ENCODE results near the gene MRPL9. TPM values are rescaled to one million over a fixed set of nuclear protein-coding genes. Genes with fewer than 3 reads are reported as not detected.
A peak's percentile ranks its signal among the peaks of the same experiment; 100 is the strongest.
"Not testable (repeated sequence)": the region's sequence is repeated elsewhere in the genome, so short reads cannot be mapped to it uniquely, and the experiment has no call there.

Gene MRPL9
- total RNA-seq, 1 donor from 2014 or later = 44.4 TPM

DNA sequence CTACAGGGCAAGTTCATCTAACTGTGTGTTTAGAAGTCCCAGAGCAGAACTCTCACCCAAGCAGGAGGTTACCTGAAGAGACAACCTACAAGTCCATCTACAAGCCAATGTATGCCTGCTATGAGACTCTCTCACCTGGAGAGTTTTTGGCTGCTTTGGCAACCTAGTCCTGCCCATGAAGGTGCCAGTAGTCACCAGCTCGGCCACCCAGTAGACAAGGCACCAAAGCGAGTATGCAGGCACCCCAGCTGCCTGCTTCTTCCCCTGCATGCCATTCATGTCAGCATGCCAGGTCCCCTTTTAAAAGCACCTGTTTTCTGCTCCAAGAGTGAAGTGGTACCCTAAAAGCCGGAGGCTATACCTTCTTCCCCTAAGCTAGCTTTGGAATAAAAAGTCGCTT, 21.8 kb downstream of the MRPL9 start:
- no peak for ATAC-seq
- intact Hi-C loops (cut with DNase I) = no loop called here

DNA sequence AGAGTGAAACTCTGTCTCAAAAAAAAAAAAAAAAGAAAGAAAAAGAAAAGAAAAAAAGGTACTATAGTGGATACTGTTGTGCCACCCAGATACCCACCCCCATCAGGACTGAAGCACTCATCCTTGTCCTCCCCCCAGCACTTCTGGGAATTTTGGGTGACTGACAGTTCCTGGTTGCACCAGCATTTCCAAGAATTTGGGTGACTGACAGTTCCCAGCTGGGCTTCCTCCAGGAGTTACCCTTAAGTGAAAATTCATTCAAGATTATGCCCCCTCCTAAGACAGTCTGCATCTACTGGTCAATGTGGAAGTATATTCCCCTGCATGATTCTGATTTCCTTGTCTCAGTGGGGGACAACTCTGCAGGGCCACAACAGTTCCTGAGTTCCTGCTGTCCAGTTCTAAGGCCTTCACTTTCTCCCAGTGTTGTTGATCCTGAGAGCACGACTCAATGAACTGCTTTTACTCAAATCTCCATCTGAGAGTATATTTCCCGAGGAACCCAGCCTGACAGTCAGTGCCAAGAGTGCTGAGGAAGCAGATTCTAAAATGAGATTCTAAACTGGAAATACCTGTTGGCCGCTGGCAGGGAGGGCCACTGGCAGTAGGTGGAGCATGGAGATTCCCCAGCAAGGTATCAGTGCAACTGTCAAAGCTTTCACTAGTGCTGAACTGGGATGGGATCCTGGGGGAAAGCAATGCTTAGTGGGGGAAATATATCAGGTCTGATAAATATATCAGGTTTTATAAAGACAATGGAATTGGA, 23.5 kb downstream of the MRPL9 start:
- intact Hi-C loops (cut with DNase I) = loop anchor here (10.0 kb wide), 2 partner anchors 145 to 215 kb away; no protein-coding TSS in a partner anchor
- ATAC-seq (no peak), DNase-seq (ENCODE audit: low spot score) (no peak)

More for the DNA sequence above, 21.8 kb downstream of the MRPL9 start:
- DNase-seq (ENCODE audit: low spot score) = no peak

- intact Hi-C loops (cut with DNase I) = loop anchor here (10.0 kb wide), 2 partner anchors 143 to 213 kb away; no protein-coding TSS in a partner anchor
- ATAC-seq = no peak
- no peak for DNase-seq (ENCODE audit: low spot score)
Measured at GRCh38 chr1:151737479-151737878, 25.8 kb downstream of the MRPL9 start.

DNA sequence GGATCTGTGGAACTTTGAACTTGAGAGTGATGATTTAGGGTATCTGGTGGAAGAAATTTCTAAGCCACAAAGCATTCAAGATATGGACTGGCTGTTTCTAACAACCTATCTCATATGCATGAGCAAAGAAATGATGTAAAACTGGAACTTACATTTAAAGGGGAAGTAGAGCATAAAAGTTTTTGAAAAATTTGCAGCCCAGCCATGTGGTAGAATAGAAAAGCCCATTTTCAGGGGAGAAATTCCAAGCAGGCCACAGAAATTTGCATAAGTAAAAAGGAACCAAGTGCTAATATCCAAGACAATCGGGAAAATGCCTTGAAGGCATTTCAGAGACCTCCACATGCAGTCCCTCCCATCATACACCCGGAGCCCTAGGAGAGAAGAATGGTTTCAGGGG, 26.3 kb downstream of the MRPL9 start:
- DNase-seq (ENCODE audit: low spot score) (no peak), ATAC-seq (no peak)
- intact Hi-C loops (cut with DNase I) = loop anchor here (10.0 kb wide), 2 partner anchors 142 to 212 kb away; no protein-coding TSS in a partner anchor

DNA sequence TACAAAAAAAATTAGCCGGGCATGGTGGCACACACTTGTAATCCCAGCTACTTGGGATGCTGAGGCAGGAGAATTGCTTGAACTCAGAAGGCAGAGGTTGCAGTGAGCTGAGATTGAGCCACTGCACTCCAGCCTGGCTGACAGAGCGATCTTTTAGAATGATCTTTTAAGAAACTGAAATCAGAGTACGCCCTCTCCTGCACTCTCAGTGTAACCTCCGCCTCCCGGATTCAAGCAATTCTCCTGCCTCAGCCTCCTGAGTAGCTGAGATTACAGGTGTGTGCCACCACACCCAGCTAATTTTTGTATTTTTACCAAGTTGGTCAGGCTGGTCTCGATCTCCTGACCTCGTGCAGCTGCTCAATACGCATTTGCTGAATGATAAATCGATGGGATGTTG, 29.3 kb downstream of the MRPL9 start:
- intact Hi-C loops (cut with DNase I) = loop anchor here (10.0 kb wide), 2 partner anchors 139 to 209 kb away; no protein-coding TSS in a partner anchor
- ATAC-seq; DNase-seq (ENCODE audit: low spot score): not testable (repeated sequence)

- no peak for ATAC-seq
- no peak for DNase-seq (ENCODE audit: low spot score)
- intact Hi-C loops (cut with DNase I) = loop anchor here (10.0 kb wide), 2 partner anchors 138 to 208 kb away; no protein-coding TSS in a partner anchor
Measured at GRCh38 chr1:151733126-151733525, 30.2 kb downstream of the MRPL9 start.

- intact Hi-C loops (cut with DNase I) = loop anchor here (10.0 kb wide), 2 partner anchors 135 to 205 kb away; no protein-coding TSS in a partner anchor
- DNase-seq (ENCODE audit: low spot score) = no peak
- ATAC-seq = no peak
Measured at GRCh38 chr1:151729966-151730291, 33.4 kb downstream of the MRPL9 start.

DNA sequence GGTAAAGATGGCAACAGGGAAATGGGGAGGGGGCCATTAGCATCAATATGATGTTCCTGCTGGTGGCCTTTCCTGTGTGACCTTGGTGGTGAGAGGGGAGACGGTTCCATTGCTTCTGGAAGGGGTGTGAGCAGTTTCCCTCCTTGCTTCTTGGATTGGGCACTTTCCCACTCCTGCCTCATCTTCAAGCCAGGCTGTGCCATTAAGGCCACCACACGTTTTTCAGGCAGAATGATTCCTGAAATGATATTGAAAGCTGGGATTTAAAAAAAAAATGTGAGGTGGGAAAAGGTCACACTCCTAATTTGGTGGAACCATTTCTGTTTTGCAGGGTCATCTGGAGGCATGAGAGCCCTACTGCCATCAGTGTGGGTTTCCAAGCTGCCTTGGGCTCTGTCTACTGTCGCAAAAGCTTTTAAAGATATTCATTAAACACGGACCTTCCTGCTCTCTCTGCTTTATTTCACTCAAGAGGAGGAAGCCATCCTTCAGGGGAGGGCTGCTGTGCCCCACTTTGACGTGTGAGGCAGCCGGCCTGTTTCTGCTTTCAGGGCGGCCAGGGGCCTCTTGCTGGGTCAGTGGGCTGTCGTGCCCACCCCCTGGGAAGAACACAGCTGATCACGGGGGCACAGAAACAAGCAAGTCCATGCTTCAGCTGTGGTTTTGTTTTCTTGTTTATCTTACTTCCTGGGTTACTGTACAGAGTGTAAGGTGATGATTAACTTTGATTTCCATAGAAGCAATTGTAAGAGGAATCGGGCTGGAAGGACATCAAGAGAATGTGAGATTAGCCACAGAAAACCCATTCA, 33.9 kb downstream of the MRPL9 start:
- DNase-seq (ENCODE audit: low spot score) = no peak
- no peak for ATAC-seq
- intact Hi-C loops (cut with DNase I) = no loop called here

DNA sequence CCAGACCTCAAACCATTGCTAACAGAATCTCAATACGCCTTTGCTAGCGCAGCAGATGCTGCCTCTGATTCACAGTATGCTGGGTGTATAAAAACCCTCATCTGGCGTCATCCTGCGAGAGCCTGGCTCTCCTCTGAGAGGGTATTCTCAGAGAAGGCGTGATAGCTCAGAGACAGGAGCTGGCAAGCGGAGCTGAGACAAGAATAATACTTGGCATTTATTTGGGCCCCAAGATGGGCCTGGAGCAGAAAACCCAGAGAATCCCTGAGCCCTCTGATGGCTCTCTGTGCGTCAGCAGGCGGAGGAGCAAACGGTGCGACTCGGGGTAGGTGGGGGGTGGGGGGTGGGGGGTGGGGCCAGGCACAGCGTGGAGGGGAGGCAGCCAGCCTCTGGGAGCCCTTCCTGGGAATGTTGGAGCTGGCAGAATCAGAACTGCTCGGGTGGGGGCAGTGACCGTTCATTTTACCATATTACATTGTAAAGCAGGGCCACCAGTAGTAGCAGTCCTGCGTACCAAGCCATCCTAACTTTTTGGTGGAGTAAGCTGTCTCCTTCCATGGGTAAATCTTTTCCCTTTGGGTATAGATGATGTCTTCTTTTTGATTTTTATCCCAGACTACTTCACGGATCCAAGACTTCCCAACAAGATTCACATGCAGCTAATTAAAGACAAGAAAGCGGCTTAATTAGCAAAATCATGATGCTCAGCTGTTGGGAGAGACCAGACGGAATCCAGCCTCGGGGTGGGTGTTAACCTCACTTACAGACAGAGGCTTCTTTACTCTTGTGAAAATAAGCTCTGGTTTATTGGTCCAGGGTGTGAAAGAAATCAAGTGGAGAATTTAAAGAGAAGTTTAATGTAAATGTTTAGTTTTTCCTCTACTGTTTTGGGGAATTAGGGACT, 34.9 kb downstream of the MRPL9 start:
- DNase-seq (ENCODE audit: low spot score) = no peak
- intact Hi-C loops (cut with DNase I) = no loop called here
- peak; percentile 66 for ATAC-seq

- intact Hi-C loops (cut with DNase I) = no loop called here
- DNase-seq (ENCODE audit: low spot score) = no peak
- ATAC-seq = no peak
Measured at GRCh38 chr1:151723726-151724370, 39.4 kb downstream of the MRPL9 start.

GRCh38 chr1:151721788-151722510, 41.3 kb downstream of the MRPL9 start:
- DNase-seq (ENCODE audit: low spot score) = no peak
- intact Hi-C loops (cut with DNase I) = no loop called here
- no peak for ATAC-seq

GRCh38 chr1:151720974-151721787, 42.1 kb downstream of the MRPL9 start, which contains the start of gene RIIAD1:
Gene RIIAD1, plus strand, starts transcription at chr1:151721522. Its CDS starts 15 bp downstream, at chr1:151721537.
- ATAC-seq (peak; percentile 91), DNase-seq (ENCODE audit: low spot score) (no peak)
- intact Hi-C loops (cut with DNase I) = no loop called here

DNA sequence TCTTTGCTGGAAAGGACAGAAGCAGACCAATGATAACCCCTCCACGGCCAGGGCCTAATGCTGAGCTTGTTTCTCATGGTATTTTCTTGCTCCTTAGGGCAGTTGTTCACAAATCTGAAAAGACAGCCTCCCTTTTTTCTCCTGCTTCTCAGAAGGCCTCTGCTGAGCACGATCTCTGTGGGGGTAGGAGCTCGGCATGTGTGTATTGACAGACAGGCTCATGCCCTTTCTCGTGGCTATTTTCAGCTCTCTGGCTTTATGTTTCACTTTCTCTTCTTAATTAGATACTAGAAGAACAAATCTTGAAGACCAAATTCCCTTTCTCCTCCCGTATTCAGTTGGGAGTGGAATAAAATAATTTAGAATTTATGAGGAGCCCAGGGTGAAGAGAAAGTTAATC, 42.7 kb downstream of the MRPL9 start:
- intact Hi-C loops (cut with DNase I) = no loop called here
- no peak for DNase-seq (ENCODE audit: low spot score)
- ATAC-seq = peak; percentile 63

DNA sequence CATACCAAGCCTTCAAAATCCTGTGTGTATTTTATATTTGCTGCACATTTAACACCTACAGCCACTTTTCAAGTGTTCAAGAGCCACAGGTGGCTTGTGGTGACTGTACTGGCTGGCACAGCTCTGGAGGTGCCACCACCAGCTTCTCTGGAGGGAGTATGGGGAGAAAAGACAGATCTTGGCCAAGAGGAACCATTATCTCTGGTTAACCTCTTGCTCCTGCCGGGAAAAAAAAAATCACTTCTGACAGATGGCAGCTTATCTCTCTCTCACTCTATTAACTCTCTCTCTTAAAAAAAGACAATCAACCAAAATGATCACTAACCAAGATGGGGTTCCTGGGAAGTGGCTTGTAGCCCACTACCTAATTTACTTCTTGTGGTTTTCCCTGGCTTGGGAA, 43.2 kb downstream of the MRPL9 start:
- intact Hi-C loops (cut with DNase I) = no loop called here
- no peak for ATAC-seq
- no peak for DNase-seq (ENCODE audit: low spot score)

GRCh38 chr1:151718666-151719065, 44.6 kb downstream of the MRPL9 start:
- DNase-seq (ENCODE audit: low spot score) = no peak
- intact Hi-C loops (cut with DNase I) = no loop called here
- ATAC-seq = no peak

DNA sequence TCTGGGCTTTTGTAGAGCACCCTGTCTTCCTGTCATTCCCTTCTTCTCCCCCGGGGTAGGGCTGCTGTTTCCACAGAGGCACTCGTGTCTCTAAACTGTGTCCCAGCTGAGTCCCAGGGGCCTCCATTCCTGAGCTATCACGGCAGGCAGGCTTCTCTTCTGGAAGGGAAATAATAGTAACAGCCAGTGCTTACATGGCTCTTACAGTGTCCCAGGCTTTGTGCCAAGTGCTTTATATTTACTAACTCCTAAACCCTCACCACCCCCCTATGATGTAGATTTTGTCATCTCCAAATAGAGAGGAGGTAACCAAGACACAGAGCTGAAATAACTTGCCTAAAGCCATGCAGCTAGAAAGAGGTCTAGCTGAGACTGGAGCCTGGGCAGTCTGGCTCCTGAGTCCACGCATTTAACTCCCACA, 45.3 kb downstream of the MRPL9 start:
- intact Hi-C loops (cut with DNase I) = no loop called here
- DNase-seq (ENCODE audit: low spot score) (no peak), ATAC-seq (no peak)

Data from sciatic nerve (tissue), 2 donors.